ENCODE data around the gene KIAA1217.

KIAA1217 gene

DNA sequence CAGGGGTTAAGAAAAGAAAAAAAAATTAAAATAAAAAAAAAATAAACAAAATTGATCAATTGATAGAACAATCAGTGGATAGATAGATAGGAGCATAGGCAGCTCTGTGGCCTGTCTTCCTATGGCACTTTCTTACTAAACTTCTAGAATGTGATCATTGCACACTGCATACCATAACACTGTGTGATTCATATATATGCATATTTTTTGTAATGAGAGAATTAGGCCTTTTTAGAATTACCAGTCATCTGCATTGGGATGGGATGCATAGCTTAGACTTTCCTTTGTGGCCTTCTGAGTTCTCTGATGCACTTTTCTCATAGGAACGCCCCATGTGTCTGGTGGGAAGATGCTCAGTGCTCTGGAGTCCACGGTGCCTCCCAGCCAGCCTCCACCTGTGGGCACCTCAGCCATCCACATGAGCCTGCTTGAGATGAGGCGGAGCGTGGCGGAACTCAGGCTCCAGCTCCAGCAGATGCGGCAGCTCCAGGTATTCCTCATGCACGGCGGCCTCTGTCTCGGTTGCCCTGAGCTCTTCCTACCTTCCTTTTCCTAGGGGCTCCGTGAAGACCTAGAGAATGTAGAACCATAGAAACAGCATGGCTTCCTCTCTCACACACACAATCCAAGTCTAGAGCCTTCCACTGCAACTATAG, 292.2 kb downstream of the KIAA1217 start:
- Histone ChIP-seq H3K9ac (no peak overlapping the region), H3K79me2 (peaks cover 7% of the 10 kb centered on the region), H3K9me3 (ENCODE audit: control insufficient read depth, low read length) (no peaks in the 10 kb centered on the region), H3K4me2 (ENCODE audit: low read length) (no peak overlapping the region), H3K4me3 (ENCODE audit: low read depth, low read length) (no peak overlapping the region), H2AFZ (no peak overlapping the region), H3K4me1 (no peaks in the 10 kb centered on the region), H3K27me3 (ENCODE audit: control insufficient read depth, insufficient read depth, low read length) (no peaks in the 10 kb centered on the region), H3K36me3 (ENCODE audit: control insufficient read depth, insufficient read depth, low read length) (no peaks in the 10 kb centered on the region), H3K27ac (no peak overlapping the region)
- TF ChIP-seq, protein P1, sequence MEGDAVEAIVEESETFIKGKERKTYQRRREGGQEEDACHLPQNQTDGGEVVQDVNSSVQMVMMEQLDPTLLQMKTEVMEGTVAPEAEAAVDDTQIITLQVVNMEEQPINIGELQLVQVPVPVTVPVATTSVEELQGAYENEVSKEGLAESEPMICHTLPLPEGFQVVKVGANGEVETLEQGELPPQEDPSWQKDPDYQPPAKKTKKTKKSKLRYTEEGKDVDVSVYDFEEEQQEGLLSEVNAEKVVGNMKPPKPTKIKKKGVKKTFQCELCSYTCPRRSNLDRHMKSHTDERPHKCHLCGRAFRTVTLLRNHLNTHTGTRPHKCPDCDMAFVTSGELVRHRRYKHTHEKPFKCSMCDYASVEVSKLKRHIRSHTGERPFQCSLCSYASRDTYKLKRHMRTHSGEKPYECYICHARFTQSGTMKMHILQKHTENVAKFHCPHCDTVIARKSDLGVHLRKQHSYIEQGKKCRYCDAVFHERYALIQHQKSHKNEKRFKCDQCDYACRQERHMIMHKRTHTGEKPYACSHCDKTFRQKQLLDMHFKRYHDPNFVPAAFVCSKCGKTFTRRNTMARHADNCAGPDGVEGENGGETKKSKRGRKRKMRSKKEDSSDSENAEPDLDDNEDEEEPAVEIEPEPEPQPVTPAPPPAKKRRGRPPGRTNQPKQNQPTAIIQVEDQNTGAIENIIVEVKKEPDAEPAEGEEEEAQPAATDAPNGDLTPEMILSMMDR (IDR thresholded peaks at IDR 0.05): no peak

DNA sequence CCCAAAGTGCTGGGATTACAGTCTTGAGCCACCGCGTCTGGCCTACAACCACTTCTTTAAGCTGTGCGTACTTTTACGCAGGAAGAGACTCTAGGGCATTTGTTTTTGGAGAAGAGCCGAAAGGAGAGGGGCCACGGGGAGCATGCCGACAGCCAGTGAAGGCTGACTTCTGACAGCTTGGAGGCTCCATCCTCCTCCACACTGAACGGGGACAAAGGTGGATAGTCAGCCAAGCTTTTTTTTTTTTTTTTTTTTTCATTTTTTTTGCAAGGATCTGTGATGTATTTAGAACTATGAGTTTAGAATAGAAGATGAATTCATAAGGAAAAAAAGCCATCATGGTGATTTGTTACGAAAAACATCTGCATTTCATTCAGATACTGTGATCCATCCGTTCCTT, 293.1 kb downstream of the KIAA1217 start:
- TF ChIP-seq, protein P1 (IDR thresholded peaks at IDR 0.05): no peak
- no peaks in the 10 kb centered on the region for H3K4me1 ChIP-seq
- no peak overlapping the region for H2AFZ ChIP-seq
- H3K36me3 ChIP-seq (ENCODE audit: control insufficient read depth, insufficient read depth, low read length): no peaks in the 10 kb centered on the region
- H3K4me3 ChIP-seq (ENCODE audit: low read depth, low read length): no peak overlapping the region
- H3K9ac ChIP-seq: no peak overlapping the region
- H3K27me3 ChIP-seq (ENCODE audit: control insufficient read depth, insufficient read depth, low read length): no peaks in the 10 kb centered on the region
- no peaks in the 10 kb centered on the region for H3K9me3 ChIP-seq (ENCODE audit: control insufficient read depth, low read length)
- H3K4me2 ChIP-seq (ENCODE audit: low read length): no peak overlapping the region
- H3K27ac ChIP-seq: no peak overlapping the region
- H3K79me2 ChIP-seq: peaks cover 7% of the 10 kb centered on the region

DNA sequence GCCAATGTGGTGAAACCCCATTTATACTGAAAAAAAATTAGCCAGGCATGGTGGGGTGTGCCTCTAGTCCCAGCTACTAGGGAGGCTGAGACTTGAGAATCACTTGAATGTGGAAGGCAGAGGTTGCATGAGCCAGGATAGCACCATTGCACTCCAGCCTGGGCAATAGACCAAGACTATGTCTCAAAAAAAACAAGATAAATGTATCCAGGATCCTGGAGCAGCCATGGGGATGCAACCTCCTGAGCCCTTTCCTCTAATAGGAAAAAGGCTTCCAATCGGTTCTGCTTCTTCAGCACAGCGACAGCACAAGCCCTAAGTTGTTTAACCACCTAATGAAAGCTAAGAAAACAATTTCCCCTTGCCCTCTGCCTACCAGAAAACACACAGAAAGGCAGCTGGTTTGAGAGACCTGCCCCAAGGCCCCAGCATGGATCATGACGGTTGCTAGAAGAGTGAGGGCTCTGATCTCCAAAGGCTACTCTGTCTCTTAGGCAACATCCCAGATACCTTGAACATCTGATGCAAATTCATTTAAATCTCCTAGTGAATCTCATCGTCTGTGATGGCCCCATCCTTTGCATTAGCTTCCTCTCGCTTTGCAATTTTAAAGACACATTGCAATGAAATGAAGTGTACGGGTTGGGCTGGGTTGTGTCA, 294.0 kb downstream of the KIAA1217 start:
- TF ChIP-seq, protein P1 (IDR thresholded peaks at IDR 0.05): no peak
- no peak overlapping the region for H3K9ac ChIP-seq
- no peak overlapping the region for H3K4me3 ChIP-seq (ENCODE audit: low read depth, low read length)
- no peaks in the 10 kb centered on the region for H3K9me3 ChIP-seq (ENCODE audit: control insufficient read depth, low read length)
- no peak overlapping the region for H2AFZ ChIP-seq
- no peak overlapping the region for H3K4me2 ChIP-seq (ENCODE audit: low read length)
- H3K27ac ChIP-seq: no peak overlapping the region
- H3K79me2 ChIP-seq: peaks cover 7% of the 10 kb centered on the region
- H3K36me3 ChIP-seq (ENCODE audit: control insufficient read depth, insufficient read depth, low read length): no peaks in the 10 kb centered on the region
- no peaks in the 10 kb centered on the region for H3K27me3 ChIP-seq (ENCODE audit: control insufficient read depth, insufficient read depth, low read length)
- no peaks in the 10 kb centered on the region for H3K4me1 ChIP-seq

DNA sequence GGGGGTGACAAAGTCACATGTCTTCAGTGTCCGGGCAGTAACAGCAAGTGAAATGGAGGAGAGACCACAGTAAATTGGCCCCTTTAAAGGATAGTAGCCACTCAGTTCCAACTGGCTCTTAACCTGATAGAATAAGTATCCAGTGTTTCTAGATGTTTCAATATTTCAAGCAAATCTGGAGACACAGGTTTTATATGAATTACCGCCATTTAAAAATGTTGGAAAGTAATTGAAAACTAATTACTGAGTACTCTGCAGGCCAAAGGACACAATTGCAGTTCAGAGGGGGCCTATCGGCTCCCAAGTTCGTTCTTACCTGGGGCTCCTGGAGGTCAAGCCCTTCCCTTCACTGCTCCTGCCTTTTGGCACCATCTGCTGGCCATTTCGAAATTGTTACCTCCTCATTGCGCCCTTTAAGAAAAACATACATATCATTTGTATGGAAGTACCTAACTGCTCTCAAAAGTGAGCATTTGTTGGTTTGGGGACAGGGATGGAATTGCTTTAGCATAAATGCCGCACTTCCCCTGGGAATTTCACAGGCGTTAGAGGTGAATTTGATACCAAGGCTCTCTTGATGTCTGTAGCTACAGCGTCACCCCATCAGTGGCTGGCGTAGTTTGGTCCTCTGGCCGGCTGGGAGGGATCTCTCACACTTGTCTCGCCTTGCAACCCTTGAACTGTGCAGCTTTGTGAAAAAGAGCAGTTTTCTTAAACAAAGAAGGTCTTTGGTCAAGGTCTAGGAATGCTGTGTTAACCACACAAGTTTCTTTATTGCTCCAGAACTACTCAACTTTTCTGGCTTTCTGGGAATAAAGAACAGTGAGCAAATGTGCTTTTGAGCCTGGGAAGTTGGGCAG, 294.8 kb downstream of the KIAA1217 start:
- Histone ChIP-seq H3K36me3 (ENCODE audit: control insufficient read depth, insufficient read depth, low read length) (no peaks in the 10 kb centered on the region), H3K4me3 (ENCODE audit: low read depth, low read length) (no peak overlapping the region), H2AFZ (no peak overlapping the region), H3K9ac (no peak overlapping the region), H3K4me1 (no peaks in the 10 kb centered on the region), H3K27ac (no peak overlapping the region), H3K79me2 (peaks cover 4% of the 10 kb centered on the region), H3K4me2 (ENCODE audit: low read length) (no peak overlapping the region), H3K27me3 (ENCODE audit: control insufficient read depth, insufficient read depth, low read length) (no peaks in the 10 kb centered on the region), H3K9me3 (ENCODE audit: control insufficient read depth, low read length) (no peaks in the 10 kb centered on the region)
- TF ChIP-seq, protein P1 (IDR thresholded peaks at IDR 0.05): peak; percentile 83
